Right ventricle myocardium superior (tissue), 1 donor: ENCODE data around the gene SLC25A40. TPM values are rescaled to one million over a fixed set of nuclear protein-coding genes. Genes with fewer than 3 reads are reported as not detected.
A peak's percentile ranks its signal among the peaks of the same experiment; 100 is the strongest.
"Not testable (repeated sequence)": the region's sequence is repeated elsewhere in the genome, so short reads cannot be mapped to it uniquely, and the experiment has no call there.

ENCODE experiments used
- ATAC-seq: fragments of 200-7000 bp; cut with Tn5 transposase; one replicate; pipeline ENCODE4 v1.9.1; 2020; ENCODE audit warnings: mild to moderate bottlenecking; ENCODE audit not compliant: poor library complexity
- DNase-seq: peaks from one replicate; pipeline ENCODE4 v3.0.0-alpha.2; 2020
- intact Hi-C: fragments of 100-400 bp; cut with DNase I; formaldehyde crosslinking; loops from one replicate; pipeline ENCODE4 v1.11.2; 2022
- long read RNA-seq: library from polyadenylated mRNA; unstranded; transcript quantifications from one replicate; pipeline ENCODE4 v2.0.0, GENCODE V29; 2021
- total RNA-seq: library from RNA; stranded (reverse); fragmentation: NEBNext Ultra II Directional; extraction: Animal tissue kit (Norgen Biotek cat#: 25700); gene quantifications from one replicate; pipeline ENCODE4 v1.2.1, GENCODE V29; 2021
- donor health status: DM: no; HTN: yes; CAD: no; lungs with severe emphysema.

The SLC25A40 gene
- 20.8 TPM for total RNA-seq
- long read RNA-seq, full-length matches to known transcripts, result 20 of 35 reads
- long read RNA-seq, partial matches to known transcripts, result 0 of 35 reads
- long read RNA-seq, other reads (novel, unspliced or antisense), result 15 of 35 reads

GRCh38 chr7:87876040-87876868 lies at the start of gene SLC25A40, which contains the start of gene DBF4:
Gene SLC25A40, minus strand, starts transcription at chr7:87876360. Its CDS starts 17,633 bp downstream, at chr7:87858727.
Gene DBF4, plus strand, starts transcription at chr7:87876493. Its CDS starts 240 bp downstream, at chr7:87876733.
- peak; percentile 98 for DNase-seq
- intact Hi-C loops, result no loop called here
- ATAC-seq, result peak; percentile 99

GRCh38 chr7:87922759-87923395 lies 46.7 kb upstream of the SLC25A40 start:
- DNase-seq, intact Hi-C loops, ATAC-seq: not testable (repeated sequence)

GRCh38 chr7:87920578-87920977 lies 44.4 kb upstream of the SLC25A40 start:
- no peak for ATAC-seq
- DNase-seq, result no peak
- intact Hi-C loops, result no loop called here

- no peak for ATAC-seq
- DNase-seq, result no peak
- intact Hi-C loops, result no loop called here
These were observed 43.7 kb upstream of the SLC25A40 start for GRCh38 chr7:87919875-87920274.

- intact Hi-C loops, result no loop called here
- DNase-seq (no peak), ATAC-seq (no peak)
These were observed 42.6 kb upstream of the SLC25A40 start for GRCh38 chr7:87918740-87919139.

- ATAC-seq (no peak), DNase-seq (no peak)
- intact Hi-C loops, result no loop called here
These were observed 36.0 kb upstream of the SLC25A40 start for GRCh38 chr7:87912121-87912520.

- ATAC-seq, DNase-seq, intact Hi-C loops: not testable (repeated sequence)
These were observed 32.7 kb upstream of the SLC25A40 start for GRCh38 chr7:87908814-87909213.

GRCh38 chr7:87907136-87907906 lies 31.2 kb upstream of the SLC25A40 start:
- DNase-seq, intact Hi-C loops, ATAC-seq: not testable (repeated sequence)

- ATAC-seq, result no peak
- DNase-seq, result no peak
- intact Hi-C loops, result no loop called here
These were observed 23.1 kb upstream of the SLC25A40 start for GRCh38 chr7:87899255-87899654.

GRCh38 chr7:87895363-87895762 lies 19.2 kb upstream of the SLC25A40 start:
- intact Hi-C loops, result no loop called here

GRCh38 chr7:87886875-87887274 lies 10.7 kb upstream of the SLC25A40 start:
- ATAC-seq, result no peak
- DNase-seq, result no peak
- intact Hi-C loops, result no loop called here

More at GRCh38 chr7:87895363-87895762, 19.2 kb upstream of the SLC25A40 start:
- DNase-seq (no peak), ATAC-seq (no peak)

GRCh38 chr7:87885018-87885417 lies 8.9 kb upstream of the SLC25A40 start:
- intact Hi-C loops, result no loop called here
- ATAC-seq (no peak), DNase-seq (no peak)

GRCh38 chr7:87882151-87882937 lies 6.2 kb upstream of the SLC25A40 start:
- no peak for ATAC-seq
- intact Hi-C loops, result no loop called here
- no peak for DNase-seq

- intact Hi-C loops, result no loop called here
- ATAC-seq (no peak), DNase-seq (no peak)
These were observed 2.1 kb upstream of the SLC25A40 start for GRCh38 chr7:87878208-87878735.

- intact Hi-C loops, result no loop called here
- DNase-seq (no peak), ATAC-seq (no peak)
These were observed 1.3 kb upstream of the SLC25A40 start for GRCh38 chr7:87877366-87878040.

- peak; percentile 74 for DNase-seq
- ATAC-seq, result peak; percentile 65
- intact Hi-C loops, result no loop called here
These were observed 692 bp upstream of the SLC25A40 start for GRCh38 chr7:87876869-87877234.
